EH (cell line): Measurements from ENCODE around the gene F7.
"Not testable (repeated sequence)": the region's sequence is repeated elsewhere in the genome, so short reads cannot be mapped to it uniquely, and the experiment has no call there.

Source experiments
- DNase-seq: peaks from one replicate; pipeline ENCODE4 v3.0.0-alpha.2; 2015; ENCODE audit warnings: low read depth

The F7 gene

GRCh38 chr13:113102302-113102701 is 3.3 kb upstream of the F7 start:
- not testable (repeated sequence) for DNase-seq

- no peak for DNase-seq
Observed at GRCh38 chr13:113102727-113103126, 2.9 kb upstream of the F7 start.

- DNase-seq: no peak
Observed at GRCh38 chr13:113103646-113104045, 1.9 kb upstream of the F7 start.

GRCh38 chr13:113105921-113106452 is 396 bp downstream of the F7 start:
- no peak for DNase-seq

- DNase-seq: no peak
Observed at GRCh38 chr13:113106711-113107351, 1.2 kb downstream of the F7 start.

- DNase-seq: not testable (repeated sequence)
Observed at GRCh38 chr13:113108521-113108920, 2.9 kb downstream of the F7 start.

- DNase-seq: no peak
Observed at GRCh38 chr13:113109151-113110047, 3.8 kb downstream of the F7 start.

GRCh38 chr13:113110048-113110851 is 4.7 kb downstream of the F7 start:
- DNase-seq: no peak

GRCh38 chr13:113110852-113111315 is 5.3 kb downstream of the F7 start:
- no peak for DNase-seq

- DNase-seq: not testable (repeated sequence)
Observed at GRCh38 chr13:113111821-113112220, 6.2 kb downstream of the F7 start.

- not testable (repeated sequence) for DNase-seq
Observed at GRCh38 chr13:113112475-113112874, 6.9 kb downstream of the F7 start.

- no peak for DNase-seq
Observed at GRCh38 chr13:113112893-113113845, 7.6 kb downstream of the F7 start.

GRCh38 chr13:113113846-113114271 is 8.3 kb downstream of the F7 start:
- DNase-seq: no peak

- DNase-seq: no peak
Observed at GRCh38 chr13:113114511-113115362, 9.1 kb downstream of the F7 start.

- DNase-seq: no peak
Observed at GRCh38 chr13:113115363-113116205, 10.0 kb downstream of the F7 start.

GRCh38 chr13:113116206-113116800 is 10.7 kb downstream of the F7 start:
- no peak for DNase-seq

GRCh38 chr13:113116871-113117271 is 11.3 kb downstream of the F7 start:
- no peak for DNase-seq

GRCh38 chr13:113117335-113117872 is 11.8 kb downstream of the F7 start:
- peak; percentile 31 for DNase-seq
